RWPE2 (cell line): ENCODE results near the gene LORICRIN.

Source experiments
- ATAC-seq: fragments of 200-7000 bp; cut with Tn5 transposase; 3 replicates; pipeline ENCODE4 v1.9.1; 2021; ENCODE audit warnings: low read depth
- DNase-seq: peaks from one replicate; pipeline ENCODE4 v3.0.0-alpha.2; 2020; ENCODE audit warnings: low spot score
- H3K27ac ChIP-seq: fragments of 450-650 bp; 2 replicates; pipeline ENCODE4 v1.5.1; 2017; ENCODE audit warnings: mild to moderate bottlenecking; ENCODE audit not compliant: poor library complexity, severe bottlenecking
- H3K27me3 ChIP-seq: fragments of 250-450 bp; sonication (Bioruptor Pico); 2 replicates; pipeline ENCODE4 v1.5.1; 2021; ENCODE audit warnings: mild to moderate bottlenecking, moderate library complexity; ENCODE audit not compliant: insufficient read depth, poor library complexity, severe bottlenecking
- H3K36me3 ChIP-seq: fragments of 250-450 bp; sonication (Bioruptor Pico); 2 replicates; pipeline ENCODE4 v1.5.1; 2020; ENCODE audit warnings: low read depth, mild to moderate bottlenecking, moderate library complexity
- H3K4me1 ChIP-seq: fragments of 250-450 bp; sonication (Bioruptor Pico); 2 replicates; pipeline ENCODE4 v1.5.1; 2021; ENCODE audit warnings: mild to moderate bottlenecking, moderate library complexity; ENCODE audit not compliant: insufficient read depth, poor library complexity, severe bottlenecking
- H3K4me3 ChIP-seq: fragments of 250-450 bp; sonication (Bioruptor Pico); 2 replicates; pipeline ENCODE4 v1.5.1; 2021; ENCODE audit warnings: mild to moderate bottlenecking, moderate library complexity; ENCODE audit not compliant: severe bottlenecking
- H3K9me3 ChIP-seq: fragments of 250-450 bp; sonication (Bioruptor Pico); 2 replicates; pipeline ENCODE4 v1.5.1; 2021; ENCODE audit warnings: mild to moderate bottlenecking, moderate library complexity; ENCODE audit not compliant: severe bottlenecking
- CTCF ChIP-seq: fragments of 450-650 bp; IDR thresholded peaks from one replicate; pipeline ENCODE4 v1.5.1; 2017; ENCODE audit warnings: mild to moderate bottlenecking, moderate library complexity; ENCODE audit not compliant: poor library complexity, severe bottlenecking

The LORICRIN gene

DNA sequence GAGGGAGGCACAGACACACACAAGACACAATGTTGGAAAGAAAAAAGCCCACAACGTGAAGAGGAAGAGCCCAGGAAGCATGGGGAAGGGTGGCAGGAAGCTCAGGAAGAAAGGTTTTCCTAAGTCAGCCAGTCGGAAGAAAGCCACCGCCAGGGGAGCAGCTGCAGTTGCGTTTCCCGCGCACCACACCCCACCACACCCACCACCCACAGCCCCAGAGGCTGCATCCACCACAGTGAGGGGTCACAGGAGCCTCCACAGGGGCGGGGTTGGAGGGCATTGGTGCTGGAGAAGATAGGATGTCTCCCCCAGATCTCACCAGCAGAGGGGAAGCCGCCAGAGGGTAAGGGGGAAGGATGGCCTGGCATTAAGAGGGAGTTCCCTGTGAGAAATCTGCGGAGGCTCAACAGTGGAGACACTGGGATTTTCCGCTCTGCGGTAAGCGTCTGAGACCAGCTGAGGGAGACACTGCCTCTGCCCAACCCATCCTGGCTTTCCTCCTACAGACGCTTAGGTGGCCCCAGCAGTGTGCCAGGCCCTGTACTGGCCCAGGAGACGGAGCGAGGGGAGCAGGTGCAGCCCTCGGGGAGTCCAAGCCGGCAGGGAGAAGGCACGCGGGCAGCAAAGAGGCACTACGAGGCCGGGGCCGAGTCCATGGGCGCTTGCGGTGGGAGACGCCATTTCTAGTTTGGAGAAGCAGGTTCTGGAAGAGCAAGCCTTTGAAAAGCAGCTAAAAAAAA is 33.4 kb downstream of the LORICRIN start:
- Histone ChIP-seq H3K27ac (no peak overlapping the region), H3K27me3 (no peaks in the 10 kb centered on the region), H3K36me3 (no peaks in the 10 kb centered on the region), H3K4me3 (no peak overlapping the region), H3K4me1 (no peaks in the 10 kb centered on the region), H3K9me3 (no peaks in the 10 kb centered on the region)
- no peak for TF ChIP-seq CTCF
- ATAC-seq (no peak), DNase-seq (no peak)

DNA sequence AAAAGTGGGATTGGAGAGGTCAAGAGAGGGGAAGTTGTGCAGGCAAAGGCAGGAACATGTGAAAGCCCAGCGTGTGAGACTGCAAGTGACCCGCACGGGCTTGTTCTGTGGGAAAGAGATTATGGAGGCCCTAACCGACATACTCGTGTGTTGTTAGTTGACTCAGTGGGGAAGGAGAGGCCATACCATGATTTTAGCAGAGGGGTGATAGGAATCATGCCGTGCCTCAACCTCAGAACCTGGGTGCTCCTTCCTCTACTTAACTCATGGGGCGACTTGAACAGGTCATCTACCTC is 33.9 kb downstream of the LORICRIN start:
- no peak overlapping the region for H3K4me3 ChIP-seq
- no peaks in the 10 kb centered on the region for H3K9me3 ChIP-seq
- H3K4me1 ChIP-seq = no peaks in the 10 kb centered on the region
- ATAC-seq (no peak), DNase-seq (no peak)
- no peak overlapping the region for H3K27ac ChIP-seq
- H3K36me3 ChIP-seq = no peaks in the 10 kb centered on the region
- no peaks in the 10 kb centered on the region for H3K27me3 ChIP-seq
- TF ChIP-seq CTCF = no peak

DNA sequence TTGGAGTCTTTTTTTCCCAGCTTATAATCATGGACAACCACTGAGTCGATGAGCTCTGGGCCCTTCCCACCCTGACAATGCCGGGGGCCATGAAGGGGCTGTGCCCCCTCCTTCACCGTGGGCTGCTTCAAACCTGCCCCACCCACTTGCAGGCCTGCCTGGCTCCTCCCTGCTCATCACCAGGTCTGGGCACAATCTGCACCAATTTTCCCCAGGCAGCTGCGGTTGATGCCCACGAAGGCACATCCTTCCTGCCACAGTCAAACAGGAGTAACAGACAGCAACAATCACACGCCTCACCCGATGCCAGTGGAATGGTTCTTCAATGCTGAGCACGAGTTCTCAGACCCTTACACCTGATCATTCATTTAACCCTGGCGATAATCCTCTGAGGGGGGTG is 34.4 kb downstream of the LORICRIN start:
- no peak for ATAC-seq
- H3K27me3 ChIP-seq = no peaks in the 10 kb centered on the region
- H3K36me3 ChIP-seq = no peaks in the 10 kb centered on the region
- no peak overlapping the region for H3K27ac ChIP-seq
- H3K4me1 ChIP-seq = no peaks in the 10 kb centered on the region
- no peak for TF ChIP-seq CTCF
- no peak overlapping the region for H3K4me3 ChIP-seq
- H3K9me3 ChIP-seq = no peaks in the 10 kb centered on the region
- no peak for DNase-seq

DNA sequence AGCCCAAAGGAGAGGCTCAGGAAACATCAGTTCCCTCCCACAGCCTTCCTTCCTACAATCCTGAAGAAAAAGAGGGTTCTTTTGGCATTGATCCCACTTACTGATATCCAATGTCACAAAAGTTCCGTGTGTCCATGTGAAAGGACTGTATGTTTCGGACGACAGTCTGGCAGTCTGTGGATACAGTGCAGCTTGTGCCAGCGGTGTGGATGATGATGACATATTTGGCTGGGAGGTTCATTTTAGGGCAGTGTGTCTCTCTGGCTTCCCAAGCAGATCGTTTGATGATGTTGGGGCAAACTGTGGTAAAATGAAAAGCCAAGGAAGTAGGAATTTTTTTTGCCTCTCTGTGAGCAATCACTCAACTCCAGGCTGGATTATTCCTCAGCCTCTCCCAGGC is 42.8 kb downstream of the LORICRIN start:
- no peak for TF ChIP-seq CTCF
- Histone ChIP-seq H3K4me1 (no peaks in the 10 kb centered on the region), H3K27ac (no peak overlapping the region), H3K27me3 (peaks cover 3% of the 10 kb centered on the region), H3K4me3 (no peak overlapping the region), H3K9me3 (no peaks in the 10 kb centered on the region), H3K36me3 (no peaks in the 10 kb centered on the region)
- no peak for ATAC-seq
- DNase-seq = no peak

- ATAC-seq (no peak), DNase-seq (no peak)
- Histone ChIP-seq H3K4me3 (no peak overlapping the region), H3K36me3 (no peaks in the 10 kb centered on the region), H3K4me1 (no peaks in the 10 kb centered on the region), H3K27me3 (peaks cover 3% of the 10 kb centered on the region), H3K9me3 (no peaks in the 10 kb centered on the region), H3K27ac (no peak overlapping the region)
- TF ChIP-seq CTCF = no peak
These were observed 46.2 kb downstream of the LORICRIN start for GRCh38 chr1:153305682-153306081.
